Smooth muscle cell of trachea (primary cell): Measurements from ENCODE around the gene ZNF837. TPM values are rescaled to one million over a fixed set of nuclear protein-coding genes. Genes with fewer than 3 reads are reported as not detected.

Source experiments
- total RNA-seq: library from RNA; depleted of rRNA; stranded (reverse); fragments of >200 nt; gene quantifications from 2 replicates; pipeline ENCODE4 v1.2.1, GENCODE V29; 2014

The ZNF837 gene
- total RNA-seq, result 3.2 and 3.8 TPM in 2 replicates

DNA sequence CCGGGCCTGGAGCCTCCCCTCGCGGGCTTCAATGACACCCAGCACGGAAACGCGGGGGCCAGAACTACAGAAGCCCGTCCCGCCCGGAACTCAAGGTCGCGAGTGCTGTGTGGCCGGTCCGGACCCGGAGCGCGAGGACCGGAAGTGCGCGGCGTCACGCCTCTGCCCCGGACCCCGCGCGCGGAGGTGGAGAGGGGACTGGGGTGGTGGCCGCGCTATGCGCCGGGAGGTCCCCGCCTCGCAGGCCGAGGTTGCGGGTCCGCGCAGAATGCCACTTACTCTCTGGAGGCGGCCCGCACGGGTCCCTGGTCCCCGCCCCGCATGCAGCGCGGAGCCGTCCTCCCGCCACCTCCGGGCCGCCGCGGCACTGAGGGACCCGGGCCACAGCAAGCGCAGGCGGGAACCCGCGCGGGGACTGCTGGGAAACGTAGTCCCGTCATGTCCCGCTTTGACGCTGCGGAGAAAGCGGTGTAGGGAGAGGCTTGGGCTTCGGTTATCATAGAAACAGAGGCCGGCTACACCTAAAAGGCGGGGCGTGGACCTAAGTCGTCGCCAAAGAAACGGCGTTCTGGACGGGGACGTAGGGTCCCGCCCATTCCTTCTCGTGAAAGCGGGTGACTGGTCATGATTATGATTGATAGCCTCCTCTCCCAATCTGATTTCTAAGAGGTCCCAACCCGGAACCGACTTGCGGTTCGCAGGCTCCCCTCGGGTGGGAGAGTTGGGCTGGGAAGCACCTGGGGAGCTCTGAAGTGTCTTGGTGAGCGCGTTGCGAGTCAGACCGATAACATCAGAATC lies at the start of gene ZNF837:
Gene ZNF837 (minus strand): TSS at position 369 of the 798 bp plus-strand sequence. CDS start 11,698 bp downstream, outside the sequence.

DNA sequence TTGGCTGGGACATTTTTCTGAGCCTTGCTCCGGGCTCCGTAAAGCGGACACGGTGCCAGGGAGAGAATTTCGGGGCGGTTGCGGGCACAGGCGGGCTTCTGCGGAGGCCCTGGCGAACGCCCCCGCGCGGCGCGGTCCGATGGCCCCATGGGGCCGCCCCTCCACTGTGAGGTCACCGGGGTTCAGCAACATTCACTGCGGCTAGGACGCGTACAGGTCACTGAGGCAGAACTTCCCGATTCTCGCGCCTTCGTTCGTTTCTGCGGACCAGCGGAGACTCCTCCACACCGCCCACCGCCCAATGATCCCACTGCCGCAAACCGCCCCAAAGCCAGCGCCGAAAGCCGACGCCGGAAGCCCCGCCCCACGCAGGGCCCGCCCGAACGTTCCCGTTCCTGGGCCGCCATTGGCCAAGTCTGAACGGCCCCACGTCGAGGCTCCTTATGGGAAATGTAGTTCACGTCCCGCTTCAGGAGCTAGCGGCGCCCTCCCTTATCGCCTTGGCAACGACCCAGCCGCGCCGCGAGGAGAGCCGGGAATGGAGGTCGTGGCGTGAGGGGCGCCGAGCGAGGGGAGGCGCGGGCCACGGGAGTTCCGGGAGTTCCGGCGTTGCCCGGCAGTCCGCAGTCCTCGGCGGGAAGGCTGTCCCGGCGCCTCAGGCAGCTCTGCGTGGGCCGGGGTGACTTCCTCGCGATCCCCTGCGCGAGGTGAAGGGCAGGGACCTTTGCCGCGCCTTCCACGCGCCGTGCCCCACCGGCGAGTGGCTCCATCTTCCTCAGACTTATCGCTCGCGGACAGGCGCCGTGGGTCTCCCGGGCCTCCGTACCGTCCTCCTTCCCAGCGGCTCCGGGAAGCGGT lies 27.6 kb upstream of the ZNF837 start, which contains the start of gene ZNF584:
Gene ZNF584 (plus strand): TSS at position 498 of the 858 bp plus-strand sequence. CDS start 499 bp downstream, outside the sequence.

DNA sequence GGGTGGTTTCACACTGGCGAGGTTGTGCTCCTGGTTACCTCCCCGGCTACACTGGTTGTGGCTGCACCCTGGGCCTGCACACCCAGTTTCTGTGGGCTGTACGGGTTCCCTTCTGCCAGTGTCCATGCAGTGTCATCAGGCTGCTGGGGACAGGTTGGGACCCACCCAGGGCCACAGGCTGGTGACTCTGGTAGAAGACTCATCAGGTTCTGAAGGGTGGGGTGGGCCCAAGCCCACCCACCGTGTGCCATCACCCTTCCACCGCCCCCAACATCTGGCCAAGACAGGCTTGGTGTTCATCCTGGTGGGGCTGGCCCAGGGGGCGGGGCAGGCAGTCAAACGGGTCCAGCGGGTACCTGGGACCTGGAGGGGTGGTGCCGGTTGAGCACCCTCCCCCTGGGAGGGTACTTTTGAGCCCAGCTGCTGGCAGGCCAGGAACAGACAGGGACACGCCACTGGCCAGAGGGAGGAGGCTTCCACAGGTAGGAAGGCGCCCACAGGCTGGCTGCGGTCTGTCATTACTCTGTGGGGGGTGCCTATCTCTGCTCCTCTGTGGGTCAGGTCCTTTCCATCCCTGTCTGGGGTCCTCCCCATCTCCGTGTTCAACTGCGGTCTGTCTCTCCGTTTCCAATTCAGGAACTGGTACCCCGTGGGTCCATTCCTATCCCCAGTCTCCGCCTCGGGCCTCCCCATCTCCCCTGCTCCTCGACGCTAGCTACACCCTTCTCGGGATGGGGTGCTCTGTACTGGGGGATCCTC lies 14.6 kb upstream of the ZNF837 start, which contains the start of gene RNF225:
Gene RNF225 (plus strand): TSS at position 437 of the 759 bp plus-strand sequence. CDS start 434 bp downstream, outside the sequence.

DNA sequence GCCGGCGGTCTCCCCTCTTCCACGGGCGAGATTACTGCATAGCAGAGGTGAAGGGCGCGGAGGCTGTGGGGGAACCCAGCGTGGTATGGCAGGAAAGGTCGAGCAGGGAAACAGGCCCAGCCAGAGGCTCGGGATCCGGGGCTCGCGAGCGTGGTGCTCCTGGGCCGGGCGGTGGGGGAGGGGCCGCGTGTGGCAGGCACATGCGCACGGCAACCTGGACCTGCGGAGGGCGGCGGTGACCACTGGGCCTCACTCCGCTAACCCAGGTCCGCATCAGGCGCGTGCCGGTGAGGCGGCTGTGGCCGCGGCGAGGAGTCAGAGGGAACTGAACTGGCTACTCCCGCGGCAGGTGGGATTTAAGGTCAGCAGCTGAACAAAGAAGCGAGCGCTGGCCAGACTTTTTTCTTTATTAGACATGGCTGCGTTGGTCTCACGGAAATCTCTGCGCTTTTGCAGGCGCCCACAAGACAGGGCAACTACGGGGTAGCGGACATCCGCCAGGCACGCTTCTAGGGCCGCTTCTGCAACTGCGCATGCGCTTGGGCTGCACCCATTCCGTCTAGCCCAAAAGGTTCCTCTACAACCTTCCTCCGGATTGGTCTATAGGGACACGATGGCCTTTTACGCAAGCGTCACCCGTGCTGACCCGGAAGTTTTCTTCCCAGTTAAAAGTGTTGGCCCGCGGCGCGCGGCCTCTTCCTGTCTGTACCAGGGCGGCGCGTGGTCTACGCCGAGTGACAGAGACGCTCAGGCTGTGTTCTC lies 5.9 kb upstream of the ZNF837 start, which contains the start of gene RPS5:
Gene RPS5 (plus strand): TSS at position 694 of the 762 bp plus-strand sequence. CDS start 869 bp downstream, outside the sequence.

DNA sequence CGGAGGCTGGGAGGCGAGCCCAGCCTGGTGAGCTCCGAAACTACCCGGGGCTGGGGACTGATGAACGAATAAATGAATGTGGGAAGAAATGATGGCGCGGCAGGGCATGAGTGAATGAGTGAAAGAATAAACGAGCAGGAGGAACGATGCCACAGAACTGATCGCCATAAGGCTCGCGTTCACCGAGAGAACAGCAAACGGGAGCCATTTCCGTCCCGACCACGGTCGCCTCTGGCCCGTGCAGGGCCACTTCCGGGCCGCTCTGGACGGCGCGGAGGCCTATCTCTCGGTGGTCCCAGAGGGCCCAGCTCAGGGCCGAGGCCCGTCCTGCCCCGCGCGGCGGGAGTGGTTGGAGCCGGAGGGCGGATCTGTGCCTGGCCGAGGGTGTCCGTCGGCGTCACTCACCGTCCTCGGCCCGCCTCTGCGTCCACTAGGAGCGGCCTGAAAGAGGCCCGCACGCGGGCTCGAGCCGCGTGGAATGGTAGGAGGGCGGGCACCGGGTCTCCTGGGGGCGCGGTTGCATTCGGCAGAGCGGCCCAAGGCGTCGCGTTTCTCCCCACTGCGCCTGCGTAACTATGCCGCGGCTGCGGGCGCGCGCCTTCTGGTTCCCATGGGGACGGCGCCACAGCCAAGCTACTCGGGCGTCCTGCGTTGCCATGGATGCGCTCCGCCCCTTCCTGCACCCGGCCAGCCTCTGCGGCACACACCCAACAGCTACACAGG lies 18.4 kb downstream of the ZNF837 start, which contains the start of gene ZNF497:
Gene ZNF497 (minus strand): TSS at position 480 of the 723 bp plus-strand sequence. CDS start 5,116 bp downstream, outside the sequence.

DNA sequence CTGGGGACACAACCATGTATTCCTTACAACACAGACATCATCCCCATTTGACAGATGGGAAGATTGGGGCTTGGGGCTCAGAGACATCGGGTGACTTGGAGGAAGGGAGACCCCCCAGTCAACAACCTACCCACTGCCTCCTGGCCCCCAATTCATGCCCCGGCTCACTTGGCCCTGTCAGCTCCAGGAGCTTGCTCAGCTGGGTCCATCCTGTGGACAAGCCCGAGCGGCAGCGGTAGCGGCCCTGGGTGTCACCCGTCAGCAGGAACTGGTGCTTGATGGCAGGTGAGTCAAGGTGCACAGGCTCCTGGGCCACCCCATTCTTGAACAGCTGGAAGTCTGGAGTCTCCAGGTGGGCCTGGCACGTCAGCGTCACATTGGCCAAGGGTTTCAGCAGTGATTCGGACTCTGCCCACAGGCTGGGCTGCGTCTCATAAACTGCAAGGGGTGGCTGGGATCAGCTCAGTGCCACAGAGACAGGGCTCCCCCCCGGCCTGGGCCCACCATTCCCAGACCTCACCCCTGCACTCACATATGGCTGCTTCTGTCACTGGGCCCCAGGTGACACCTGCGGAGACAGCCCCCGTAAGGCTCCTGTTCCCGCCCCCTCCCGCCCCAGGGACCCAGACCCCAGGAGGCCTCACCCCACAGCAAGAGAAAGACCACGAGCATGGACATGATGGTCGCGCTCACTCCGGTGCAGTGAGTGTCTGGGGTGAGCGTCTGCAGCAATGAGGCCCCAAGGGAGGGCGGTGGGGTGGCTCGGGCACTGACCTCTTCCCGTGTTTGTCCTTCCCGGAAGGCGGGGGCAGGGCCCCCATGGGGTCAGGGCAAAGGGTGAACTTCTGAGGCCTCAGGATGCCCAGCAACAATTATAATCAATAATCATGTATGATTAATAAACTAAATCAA lies 27.8 kb downstream of the ZNF837 start, which contains the start of gene A1BG:
Gene A1BG (minus strand): TSS at position 733 of the 912 bp plus-strand sequence. CDS start 55 bp downstream, at position 678.

DNA sequence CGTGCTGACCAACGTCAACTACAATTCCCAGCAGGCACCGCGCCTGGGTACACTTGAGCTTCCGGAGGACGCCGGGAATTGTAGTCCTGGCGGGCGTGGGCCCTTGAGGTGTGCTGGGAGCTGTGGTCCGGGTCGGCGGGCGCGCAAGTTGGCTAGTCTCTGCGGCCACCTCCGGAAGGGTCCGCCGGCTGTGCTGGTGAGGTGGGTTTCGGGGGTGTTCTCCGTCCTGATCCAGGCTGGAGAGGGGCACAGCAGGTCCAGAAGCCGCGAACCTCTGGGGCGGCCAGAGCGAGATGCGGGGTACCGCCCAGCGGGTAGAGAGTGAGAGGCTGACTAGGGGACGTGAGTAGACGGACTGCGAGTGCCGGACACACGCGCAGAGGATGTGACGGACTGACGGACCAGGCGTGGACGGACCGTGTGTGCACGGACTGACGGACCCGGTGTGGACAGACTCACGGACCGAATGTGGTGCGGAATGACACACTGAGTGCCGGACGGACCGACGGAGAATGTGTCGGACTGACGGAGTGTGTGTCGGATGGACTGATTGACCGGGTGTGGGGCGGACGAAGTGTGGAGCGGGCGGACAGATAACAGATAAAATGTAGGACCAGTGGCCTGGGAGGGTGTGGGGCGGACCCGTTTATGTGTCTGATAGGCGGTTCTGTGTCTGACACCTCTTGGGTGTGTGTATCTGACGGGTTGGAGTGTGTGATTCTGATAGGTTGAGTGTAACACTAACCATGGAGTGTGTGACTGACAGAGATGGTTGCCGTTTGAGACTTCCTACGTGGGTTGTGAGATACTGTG lies 53.7 kb downstream of the ZNF837 start, which contains the start of gene ZSCAN22:
Gene ZSCAN22 (plus strand): TSS at position 81 of the 813 bp plus-strand sequence. CDS start 7,809 bp downstream, outside the sequence.

Other genes starting within 250 kb of the ZNF837 start
- 17.5 and 21.2 TPM in 2 replicates for gene ZNF329, start 230.2 kb downstream of the ZNF837 start, total RNA-seq
- gene ZNF274, start 198.0 kb downstream of the ZNF837 start, total RNA-seq, result 27.8 and 32.1 TPM in 2 replicates
- gene ZNF544, start 152.1 kb downstream of the ZNF837 start, total RNA-seq, result 35.9 and 40.7 TPM in 2 replicates
- 4.9 and 6.1 TPM in 2 replicates for gene ZNF8, start 102.1 kb downstream of the ZNF837 start, total RNA-seq
- 22.2 and 40.7 TPM in 2 replicates for gene ERVK3-1, start 75.7 kb downstream of the ZNF837 start, total RNA-seq
- 3.2 and 3.3 TPM in 2 replicates for gene ZSCAN22, start 54.0 kb downstream of the ZNF837 start, total RNA-seq
- 10.6 and 26.5 TPM in 2 replicates for gene A1BG, start 27.5 kb downstream of the ZNF837 start, total RNA-seq
- gene ZNF497, start 18.3 kb downstream of the ZNF837 start, total RNA-seq, result 0.87 and 2.0 TPM in 2 replicates
- 1,695 and 1,835 TPM in 2 replicates for gene RPS5, start 6.2 kb upstream of the ZNF837 start, total RNA-seq
- gene RNF225, start 14.6 kb upstream of the ZNF837 start, total RNA-seq, result 0.66 TPM in 1 of 2 replicates, not detected in the other
- 18.5 and 33.2 TPM in 2 replicates for gene ZNF584, start 27.6 kb upstream of the ZNF837 start, total RNA-seq
- gene ZNF132, start 59.1 kb upstream of the ZNF837 start, total RNA-seq, result 12.7 and 14.4 TPM in 2 replicates
- 8.4 and 12.1 TPM in 2 replicates for gene ZNF324B, start 70.6 kb upstream of the ZNF837 start, total RNA-seq
- gene ZNF324, start 86.0 kb upstream of the ZNF837 start, total RNA-seq, result 15.4 and 20.5 TPM in 2 replicates
- gene ZNF446, start 95.3 kb upstream of the ZNF837 start, total RNA-seq, result 11.2 and 15.1 TPM in 2 replicates
- gene SLC27A5, start 131.0 kb upstream of the ZNF837 start, total RNA-seq, result 3.1 and 5.8 TPM in 2 replicates
- 5.5 and 11.7 TPM in 2 replicates for gene ZBTB45, start 138.8 kb upstream of the ZNF837 start, total RNA-seq
- 277 and 407 TPM in 2 replicates for gene TRIM28, start 163.0 kb upstream of the ZNF837 start, total RNA-seq
- gene CHMP2A, start 174.1 kb upstream of the ZNF837 start, total RNA-seq, result 140 and 148 TPM in 2 replicates
- gene UBE2M, start 177.6 kb upstream of the ZNF837 start, total RNA-seq, result 39.7 and 50.8 TPM in 2 replicates
- 16.1 and 20.7 TPM in 2 replicates for gene MZF1, start 192.3 kb upstream of the ZNF837 start, total RNA-seq